GM19043 (cell line): ENCODE data around the gene ADH6.
"Not testable (repeated sequence)": the region's sequence is repeated elsewhere in the genome, so short reads cannot be mapped to it uniquely, and the experiment has no call there.

Source experiments
- ATAC-seq: cut with Tn5 transposase; IDR thresholded peaks from one replicate; pipeline ENCODE4 v1.9.1; 2021; ENCODE audit warnings: low read depth; ENCODE audit not compliant: unreplicated experiment

ADH6 gene

DNA sequence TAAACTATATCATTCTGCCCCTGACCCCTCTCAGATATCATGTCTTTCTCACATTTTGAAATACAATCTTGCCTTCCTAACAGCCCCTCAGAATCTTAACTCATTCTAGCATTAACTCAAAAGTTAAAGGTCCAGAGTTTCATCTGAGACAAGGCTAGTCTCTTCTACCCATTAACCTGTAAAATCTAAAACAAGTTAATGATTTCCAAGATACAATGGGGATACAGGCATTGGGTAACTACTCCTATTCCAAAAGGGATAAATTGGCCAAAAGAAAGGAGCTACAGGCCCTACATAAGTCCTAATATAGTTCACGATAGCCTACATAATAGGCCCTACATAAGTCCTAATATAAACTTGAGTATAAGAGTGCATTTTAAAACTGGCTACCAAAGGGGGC lies 18.9 kb downstream of the ADH6 start:
- no peak for ATAC-seq

DNA sequence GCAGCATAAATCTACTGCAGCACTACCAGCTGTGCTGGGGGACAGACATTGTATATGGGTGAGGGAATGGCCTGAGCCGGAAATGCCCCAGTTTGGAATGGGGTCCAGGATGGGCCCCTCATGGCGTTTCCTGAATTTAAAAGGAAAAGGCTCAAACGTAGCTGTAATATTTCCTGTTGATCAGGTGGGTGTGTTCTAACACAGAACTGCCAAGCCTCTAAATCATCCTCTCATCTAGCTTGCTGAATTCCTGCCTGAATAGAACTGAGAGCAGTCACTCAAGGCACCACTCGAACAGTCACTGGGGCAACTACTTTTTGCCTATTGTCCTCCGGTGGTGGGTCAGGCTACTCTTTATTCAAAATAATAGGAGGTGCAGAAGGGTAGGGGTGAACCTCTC lies 28.7 kb downstream of the ADH6 start:
- ATAC-seq: no peak

DNA sequence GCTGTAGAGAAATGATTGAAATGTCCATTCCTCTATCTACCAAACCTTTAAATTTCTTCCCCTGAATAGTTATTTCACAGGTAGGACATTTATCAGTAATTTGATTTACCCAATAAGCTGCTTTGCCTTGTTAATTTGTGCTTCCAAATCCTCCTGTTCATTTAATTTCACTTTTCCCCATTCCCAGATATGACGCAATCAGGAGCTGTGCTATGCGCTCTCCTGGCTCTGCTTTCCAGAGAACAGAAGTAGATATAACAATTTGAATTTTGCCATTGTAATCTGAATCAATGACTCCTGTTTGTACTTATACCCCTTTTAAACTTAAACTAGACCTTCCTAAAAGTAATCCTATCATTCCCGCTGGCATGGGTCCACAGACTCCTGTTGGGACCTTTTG lies 29.1 kb downstream of the ADH6 start:
- ATAC-seq: not testable (repeated sequence)

DNA sequence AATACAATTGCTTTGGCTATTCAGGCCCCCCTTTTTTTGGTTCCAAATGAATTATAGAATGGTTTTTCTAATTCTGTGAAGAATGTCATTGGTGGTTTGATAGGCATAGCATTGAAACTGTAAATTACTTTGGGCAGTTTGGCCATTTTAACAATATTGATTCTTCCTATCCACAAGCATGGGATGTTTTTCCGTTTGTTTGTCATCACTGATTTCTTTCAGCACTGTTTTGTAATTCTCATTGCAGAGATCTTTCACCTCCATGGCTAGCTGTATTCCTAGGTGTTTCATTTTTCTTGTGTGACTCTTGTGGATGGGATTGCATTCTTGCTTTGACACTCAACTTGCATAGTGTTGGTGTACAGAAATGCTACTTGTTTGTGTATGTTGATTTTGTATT lies 33.0 kb downstream of the ADH6 start:
- ATAC-seq: no peak

DNA sequence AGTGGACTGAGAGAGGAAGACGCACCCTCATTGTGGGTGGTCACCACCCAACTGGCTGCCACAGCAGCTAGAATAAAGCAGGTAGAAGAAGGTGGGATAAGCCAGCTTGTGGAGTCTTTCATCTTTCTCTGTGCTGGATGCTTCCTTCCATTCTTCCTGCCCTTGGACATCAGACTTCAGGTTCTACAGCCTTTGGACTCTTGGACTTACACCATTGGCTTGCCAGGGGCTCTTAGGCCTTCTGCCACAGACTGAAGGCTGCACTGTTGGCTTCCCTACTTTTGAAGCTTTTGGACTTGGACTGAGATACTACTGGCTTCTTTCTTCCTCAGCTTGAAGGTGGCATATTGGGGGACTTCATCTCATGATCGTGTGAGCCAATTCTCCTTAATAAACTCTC lies 33.5 kb downstream of the ADH6 start:
- no peak for ATAC-seq

DNA sequence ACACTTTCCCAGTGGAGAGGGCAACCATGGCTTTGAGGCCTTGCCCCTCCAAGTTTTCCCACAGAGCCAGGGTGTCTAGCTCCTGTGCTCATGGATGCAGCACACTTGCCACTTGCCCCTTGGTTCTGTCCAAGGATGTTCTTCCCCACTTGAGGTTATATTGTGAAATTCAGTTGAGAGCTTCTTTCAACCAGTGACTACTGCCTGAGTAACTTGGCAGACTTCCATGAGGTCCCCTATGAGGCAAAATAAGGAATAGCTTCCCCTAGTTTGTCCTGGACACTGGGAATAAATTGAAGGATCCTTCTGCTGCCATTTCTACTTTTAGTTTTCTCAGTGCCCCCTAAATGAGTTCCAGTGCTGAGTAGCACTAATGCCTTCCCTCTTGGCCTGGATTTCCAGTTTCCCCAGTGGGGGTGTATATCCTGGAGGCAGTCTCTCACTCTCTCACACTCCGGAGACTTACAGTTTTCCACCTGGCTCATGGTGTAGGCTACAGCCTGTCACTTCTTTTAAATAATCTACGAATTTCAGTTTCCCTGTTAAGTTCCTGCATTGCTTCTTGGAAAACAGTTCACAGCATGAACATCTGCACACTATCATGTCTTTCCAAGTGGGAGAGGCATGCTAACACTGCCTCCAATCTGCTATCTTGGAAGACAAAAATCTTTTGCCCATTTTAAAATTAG lies 38.5 kb downstream of the ADH6 start:
- ATAC-seq: no peak

DNA sequence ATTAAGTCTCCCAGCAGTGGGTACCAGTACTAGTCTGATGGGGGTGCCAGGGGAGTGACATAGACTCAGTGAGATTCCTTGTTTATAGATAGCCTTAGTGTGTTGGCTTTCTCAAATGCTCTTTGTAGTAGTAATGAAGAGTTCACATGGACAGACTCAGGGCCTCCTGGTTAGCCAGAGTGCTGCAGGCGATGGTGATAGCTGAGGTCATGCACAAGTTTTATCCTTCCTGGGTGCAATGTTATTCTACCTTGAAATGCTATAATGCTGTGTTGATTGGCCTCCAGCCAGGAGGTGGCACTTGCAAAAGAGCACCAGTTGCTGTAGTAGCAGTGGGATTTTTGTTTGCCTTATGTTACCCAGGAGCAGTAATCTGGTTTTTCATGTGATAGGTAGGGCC lies 39.4 kb downstream of the ADH6 start:
- ATAC-seq: no peak

DNA sequence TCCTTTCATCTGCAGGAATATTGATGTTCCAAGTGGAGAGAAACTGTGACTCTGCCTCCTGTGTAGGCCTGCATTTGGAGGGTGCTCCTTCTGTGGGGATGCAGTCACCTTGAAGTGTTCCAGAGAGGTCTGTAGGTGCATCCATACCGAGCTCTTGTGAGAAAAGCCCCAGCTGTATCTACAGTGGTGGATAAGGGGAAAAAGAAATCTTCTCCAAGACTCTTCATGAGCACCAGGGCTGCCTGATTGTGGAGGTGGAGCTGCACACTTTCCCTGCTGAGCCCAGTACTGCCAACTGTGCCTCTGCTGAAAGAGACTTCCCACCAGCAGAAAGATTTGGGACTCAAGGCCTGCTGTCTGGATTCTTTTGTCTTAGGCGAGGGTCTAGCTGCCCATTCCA lies 39.9 kb downstream of the ADH6 start:
- no peak for ATAC-seq

DNA sequence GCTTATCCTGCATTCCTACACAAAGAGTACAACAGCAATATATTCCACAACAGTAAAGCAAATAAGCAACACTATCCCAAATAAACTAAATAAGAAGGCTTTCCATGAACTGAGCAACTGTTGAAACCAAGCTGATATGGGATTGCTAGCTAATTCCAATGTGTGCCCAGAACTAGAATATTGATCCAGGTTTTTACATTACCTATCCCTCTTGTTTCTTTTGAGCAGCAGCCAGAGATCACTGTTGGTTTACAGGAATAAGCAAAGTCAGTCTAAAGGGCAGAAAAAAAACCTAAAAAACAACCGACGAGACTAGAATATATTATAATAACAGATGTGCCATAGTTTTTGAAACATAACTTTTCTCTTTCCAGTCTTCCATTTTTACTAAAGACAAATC lies 52.5 kb downstream of the ADH6 start:
- no peak for ATAC-seq

DNA sequence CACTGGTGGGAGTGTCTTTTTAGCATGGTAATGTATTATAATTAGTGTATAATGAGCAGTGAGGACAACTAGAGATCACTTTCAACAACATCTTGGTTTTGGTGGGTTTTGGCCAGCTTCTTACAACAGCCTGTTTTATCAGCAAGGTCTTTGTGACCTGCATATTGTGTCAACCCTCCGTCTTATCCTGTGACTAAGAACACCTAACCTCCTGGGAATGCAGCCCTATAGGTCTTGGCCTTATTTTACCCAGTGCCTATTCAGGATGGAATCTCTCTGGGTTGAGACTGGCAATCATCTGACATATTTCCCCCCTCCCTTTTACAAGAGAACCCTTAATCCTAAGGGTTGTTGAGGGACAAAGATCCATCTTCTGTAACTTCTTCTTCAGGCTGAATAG lies 53.1 kb downstream of the ADH6 start:
- no peak for ATAC-seq

DNA sequence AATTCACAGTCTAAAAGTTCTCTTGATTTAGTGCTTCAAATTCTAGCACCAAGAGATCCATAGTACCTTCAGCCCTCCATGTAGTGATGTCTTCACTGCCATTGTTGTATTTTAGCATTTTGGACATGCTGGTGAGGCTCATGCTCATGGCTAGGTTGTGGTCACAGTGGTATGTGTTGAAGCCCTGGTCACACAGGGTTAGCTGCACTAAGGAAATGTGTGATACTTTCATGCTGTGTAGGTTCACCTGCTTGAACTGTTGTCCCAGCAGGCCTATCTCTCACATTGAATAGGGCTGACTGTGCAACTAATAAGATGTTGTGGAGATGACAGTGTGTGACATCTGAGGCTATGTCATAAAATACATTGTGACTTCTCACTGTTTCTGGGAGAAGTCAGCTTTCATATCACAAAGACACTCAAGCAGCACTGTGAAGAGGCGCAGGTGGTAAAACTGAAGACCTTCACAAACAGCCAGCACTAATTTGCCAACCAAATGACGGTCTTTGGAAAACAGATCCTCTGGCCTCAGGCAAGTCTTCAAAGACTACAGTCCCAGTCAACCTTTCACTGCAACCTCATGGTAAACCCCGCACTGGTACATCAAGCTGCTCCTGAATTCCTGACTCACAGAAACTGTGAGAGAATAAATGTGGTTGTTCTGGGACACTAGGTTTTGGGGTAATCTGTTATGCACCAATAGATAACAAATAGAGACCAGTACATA lies 57.5 kb downstream of the ADH6 start:
- no peak for ATAC-seq

DNA sequence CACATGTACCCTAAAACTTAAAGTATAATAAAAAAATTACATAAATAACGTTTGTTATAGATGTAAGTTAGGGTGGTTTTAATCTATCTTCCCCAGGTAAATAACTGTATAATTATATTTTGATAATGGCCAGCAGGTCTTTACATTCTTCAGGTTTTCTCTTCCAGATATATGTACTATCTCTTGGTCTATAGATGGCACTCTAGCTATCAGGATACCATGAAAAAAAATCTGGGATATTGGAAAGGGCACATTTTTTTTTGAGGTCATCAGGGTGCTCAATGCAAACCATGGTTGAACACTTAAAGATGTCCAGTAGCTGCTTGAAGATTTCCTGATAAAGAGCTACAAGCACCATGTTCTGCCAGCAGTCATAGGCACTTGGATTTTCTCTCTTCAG lies 59.3 kb downstream of the ADH6 start:
- no peak for ATAC-seq

DNA sequence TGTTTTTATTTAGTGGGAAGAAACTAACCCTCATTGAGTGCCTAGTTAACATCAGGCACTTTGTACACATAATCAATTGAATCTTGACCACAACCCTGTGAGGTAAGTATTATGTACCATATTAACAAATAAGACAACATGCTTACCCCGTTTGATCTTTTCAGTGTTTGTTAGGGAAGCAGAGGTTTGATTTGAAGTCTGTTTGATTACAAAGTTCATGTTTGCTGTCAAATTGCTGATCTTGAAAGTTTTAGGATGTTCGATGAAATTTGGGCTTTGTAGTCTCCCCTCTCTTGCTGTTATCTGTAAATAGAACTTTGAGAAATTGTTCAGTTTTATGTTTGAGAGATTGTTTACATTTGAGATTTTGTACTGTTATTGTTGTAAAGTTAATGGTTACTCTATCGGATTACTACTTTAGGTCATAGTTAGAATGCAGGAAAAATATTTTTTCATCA lies 61.5 kb downstream of the ADH6 start:
- ATAC-seq: no peak

DNA sequence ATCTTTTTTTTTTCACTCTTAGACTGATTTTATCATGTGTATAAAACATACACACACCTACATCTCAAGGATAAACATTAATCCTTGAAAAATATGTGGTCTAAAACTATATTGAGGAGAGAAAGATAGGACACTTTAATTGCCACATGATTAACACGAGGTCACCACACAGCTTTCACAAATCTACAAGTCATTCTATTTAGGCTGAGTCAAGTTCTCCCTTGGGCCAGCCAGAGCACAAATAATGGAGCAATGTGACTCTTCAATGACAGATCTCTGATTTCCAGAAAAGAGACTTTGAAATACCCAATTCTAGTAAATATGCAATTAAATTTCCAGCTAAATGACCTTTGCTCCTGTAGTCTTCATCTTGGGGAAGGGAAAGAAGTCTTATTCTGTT lies 62.1 kb downstream of the ADH6 start:
- no peak for ATAC-seq

DNA sequence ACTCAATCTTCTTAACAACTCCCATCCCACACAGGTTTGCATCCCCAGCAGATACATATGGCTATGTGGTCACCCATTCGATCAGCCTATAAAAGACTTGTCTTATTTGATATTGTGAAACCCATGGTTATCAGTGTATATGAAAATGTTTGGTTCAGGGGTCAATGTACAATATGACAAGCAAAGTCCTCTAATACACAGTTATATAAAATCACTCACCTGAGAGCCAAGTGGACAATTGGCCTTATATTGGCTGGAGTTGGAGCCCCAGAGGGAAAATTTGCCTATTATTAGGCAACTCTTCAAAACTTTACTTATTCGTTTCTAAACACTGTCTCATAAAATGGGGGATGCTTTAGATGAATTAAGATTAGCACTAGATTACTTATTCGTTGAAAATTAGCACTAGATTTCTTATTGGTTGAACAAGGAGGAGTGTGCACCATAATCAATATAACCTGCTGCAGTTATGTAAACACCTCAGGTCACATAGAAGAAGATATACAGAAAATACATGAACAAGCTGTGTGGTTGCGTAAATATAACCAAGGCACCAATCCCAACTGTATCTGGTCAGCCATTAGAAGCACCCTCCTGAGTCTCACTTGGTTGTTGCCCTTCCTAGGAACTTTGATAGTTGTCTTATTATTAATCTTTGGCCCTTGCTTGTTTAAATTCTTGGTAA lies 64.2 kb downstream of the ADH6 start:
- ATAC-seq: no peak
